ENCODE data around the gene ALAD.

The ALAD gene

GRCh38 chr9:113399646-113400200 lies 1.4 kb downstream of the ALAD start:
- Histone ChIP-seq H4K8ac (ENCODE audit: low read depth, low read length) (peak overlapping the region; percentile 74), H3K23ac (ENCODE audit: low read length) (no peak overlapping the region)
- no CpG with 5 or more reads among the region's 3 CpGs for WGBS (ENCODE audit: extremely low coverage, insufficient coverage, insufficient read length)

GRCh38 chr9:113398796-113399195 lies 2.3 kb downstream of the ALAD start:
- Histone ChIP-seq H3K18ac (ENCODE audit: low read length) (no peak overlapping the region), H4K91ac (ENCODE audit: low read depth, low read length) (no peak overlapping the region), H3K23ac (ENCODE audit: low read length) (no peak overlapping the region), H3K14ac (ENCODE audit: low read length) (no peak overlapping the region), H3K4me1 (ENCODE audit: control insufficient read depth in 1 of 2, insufficient read depth in 2 of 2, low read length in 2 of 2) (peaks cover 15 to 26% of the 10 kb centered on the region in 2 experiments), H3K79me1 (ENCODE audit: low read length) (peaks cover 7% of the 10 kb centered on the region), H3K79me2 (ENCODE audit: control insufficient read depth, insufficient read depth, low read length, poor library complexity) (peaks cover 3% of the 10 kb centered on the region), H3K27ac (ENCODE audit: low read depth, low read length) (peak overlapping the region; percentile 70), H2BK5ac (ENCODE audit: low read depth, low read length, poor library complexity) (no peak overlapping the region), H2AFZ (ENCODE audit: insufficient read depth, low read length, poor library complexity) (no peak overlapping the region), H4K12ac (ENCODE audit: low read depth, low read length) (no peak overlapping the region), H2BK120ac (ENCODE audit: insufficient read depth, low read length, poor library complexity) (no peak overlapping the region), H4K8ac (ENCODE audit: low read depth, low read length) (no peak overlapping the region), H3K4me2 (ENCODE audit: low read length) (peak overlapping the region; percentile 29), H3K9ac (ENCODE audit: low read length) (no peak overlapping the region), H3K36me3 (ENCODE audit: control insufficient read depth in 1 of 2, insufficient read depth in 2 of 2, low read length in 2 of 2) (no peaks in the 10 kb centered on the region), H2AK5ac (ENCODE audit: low read length) (no peak overlapping the region), H3K9me3 (ENCODE audit: insufficient read depth, low read depth, low read length) (no peaks in the 10 kb centered on the region), H3K4ac (ENCODE audit: low read depth, low read length) (no peak overlapping the region), H3K4me3 (ENCODE audit: low read depth, low read length) (no peak overlapping the region), H3K27me3 (ENCODE audit: insufficient read depth, low read length) (no peaks in the 10 kb centered on the region), H2BK12ac (ENCODE audit: low read length) (no peak overlapping the region)
- no peak for DNase-seq
- WGBS (ENCODE audit: extremely low coverage, insufficient coverage, insufficient read length) = no CpG with 5 or more reads among the region's 5 CpGs

More at GRCh38 chr9:113399646-113400200, 1.4 kb downstream of the ALAD start:
- H3K79me2 ChIP-seq (ENCODE audit: control insufficient read depth, insufficient read depth, low read length, poor library complexity) = peaks cover 3% of the 10 kb centered on the region
- peak overlapping the region; percentile 42 for H4K91ac ChIP-seq (ENCODE audit: low read depth, low read length)
- H3K18ac ChIP-seq (ENCODE audit: low read length) = peak overlapping the region; percentile 25
- no peak overlapping the region for H3K4me3 ChIP-seq (ENCODE audit: low read depth, low read length)
- H3K27ac ChIP-seq (ENCODE audit: low read depth, low read length) = peak overlapping the region; percentile 70
- peaks cover 7% of the 10 kb centered on the region for H3K79me1 ChIP-seq (ENCODE audit: low read length)
- H3K4me2 ChIP-seq (ENCODE audit: low read length) = peak overlapping the region; percentile 91
- peak overlapping the region; percentile 71 for H2BK120ac ChIP-seq (ENCODE audit: insufficient read depth, low read length, poor library complexity)
- peaks cover 15 to 26% of the 10 kb centered on the region in 2 experiments for H3K4me1 ChIP-seq (ENCODE audit: control insufficient read depth in 1 of 2, insufficient read depth in 2 of 2, low read length in 2 of 2)
- no peak overlapping the region for H2AFZ ChIP-seq (ENCODE audit: insufficient read depth, low read length, poor library complexity)
- no peak overlapping the region for H3K9ac ChIP-seq (ENCODE audit: low read length)
- H3K36me3 ChIP-seq (ENCODE audit: control insufficient read depth in 1 of 2, insufficient read depth in 2 of 2, low read length in 2 of 2) = no peaks in the 10 kb centered on the region
- peak overlapping the region; percentile 59 for H2AK5ac ChIP-seq (ENCODE audit: low read length)
- no peaks in the 10 kb centered on the region for H3K9me3 ChIP-seq (ENCODE audit: insufficient read depth, low read depth, low read length)
- no peak overlapping the region for H4K12ac ChIP-seq (ENCODE audit: low read depth, low read length)
- peak overlapping the region; percentile 55 for H3K4ac ChIP-seq (ENCODE audit: low read depth, low read length)
- no peak overlapping the region for H3K14ac ChIP-seq (ENCODE audit: low read length)
- peak overlapping the region; percentile 69 for H2BK5ac ChIP-seq (ENCODE audit: low read depth, low read length, poor library complexity)
- no peaks in the 10 kb centered on the region for H3K27me3 ChIP-seq (ENCODE audit: insufficient read depth, low read length)
- peak overlapping the region; percentile 68 for H2BK12ac ChIP-seq (ENCODE audit: low read length)
- peak; percentile 37 to 40 for DNase-seq

- H2BK12ac ChIP-seq (ENCODE audit: low read length) = peak overlapping the region; percentile 54
- peaks cover 15 to 26% of the 10 kb centered on the region in 2 experiments for H3K4me1 ChIP-seq (ENCODE audit: control insufficient read depth in 1 of 2, insufficient read depth in 2 of 2, low read length in 2 of 2)
- no peak overlapping the region for H4K12ac ChIP-seq (ENCODE audit: low read depth, low read length)
- H3K79me1 ChIP-seq (ENCODE audit: low read length) = peaks cover 7% of the 10 kb centered on the region
- peak overlapping the region; percentile 37 for H3K14ac ChIP-seq (ENCODE audit: low read length)
- H4K91ac ChIP-seq (ENCODE audit: low read depth, low read length) = peak overlapping the region; percentile 55
- H4K8ac ChIP-seq (ENCODE audit: low read depth, low read length) = no peak overlapping the region
- H3K79me2 ChIP-seq (ENCODE audit: control insufficient read depth, insufficient read depth, low read length, poor library complexity) = peaks cover 3% of the 10 kb centered on the region
- no peak for DNase-seq
- no peaks in the 10 kb centered on the region for H3K9me3 ChIP-seq (ENCODE audit: insufficient read depth, low read depth, low read length)
- H3K27me3 ChIP-seq (ENCODE audit: insufficient read depth, low read length) = no peaks in the 10 kb centered on the region
- no peak overlapping the region for H3K27ac ChIP-seq (ENCODE audit: low read depth, low read length)
- WGBS (ENCODE audit: extremely low coverage, insufficient coverage, insufficient read length) = no CpG with 5 or more reads among the region's 3 CpGs
- no peak overlapping the region for H2AFZ ChIP-seq (ENCODE audit: insufficient read depth, low read length, poor library complexity)
- H3K18ac ChIP-seq (ENCODE audit: low read length) = peak overlapping the region; percentile 60
- H3K4me2 ChIP-seq (ENCODE audit: low read length) = no peak overlapping the region
- no peak overlapping the region for H3K4me3 ChIP-seq (ENCODE audit: low read depth, low read length)
- H2BK5ac ChIP-seq (ENCODE audit: low read depth, low read length, poor library complexity) = no peak overlapping the region
- H3K4ac ChIP-seq (ENCODE audit: low read depth, low read length) = peak overlapping the region; percentile 37
- H3K36me3 ChIP-seq (ENCODE audit: control insufficient read depth in 1 of 2, insufficient read depth in 2 of 2, low read length in 2 of 2) = peaks cover 2 to 6% of the 10 kb centered on the region in 2 experiments
- no peak overlapping the region for H3K9ac ChIP-seq (ENCODE audit: low read length)
- no peak overlapping the region for H3K23ac ChIP-seq (ENCODE audit: low read length)
- H2BK120ac ChIP-seq (ENCODE audit: insufficient read depth, low read length, poor library complexity) = peak overlapping the region; percentile 30
- peak overlapping the region; percentile 69 for H2AK5ac ChIP-seq (ENCODE audit: low read length)
Measured at GRCh38 chr9:113397203-113397631, 3.9 kb downstream of the ALAD start.

GRCh38 chr9:113395000-113395861 lies 5.9 kb downstream of the ALAD start:
- no peak overlapping the region for H2BK12ac ChIP-seq (ENCODE audit: low read length)
- no peak overlapping the region for H4K12ac ChIP-seq (ENCODE audit: low read depth, low read length)
- H3K23ac ChIP-seq (ENCODE audit: low read length) = no peak overlapping the region
- no peak overlapping the region for H3K4me3 ChIP-seq (ENCODE audit: low read depth, low read length)
- WGBS (ENCODE audit: extremely low coverage, insufficient coverage, insufficient read length) = no CpG with 5 or more reads among the region's 9 CpGs
- peaks cover 20 to 26% of the 10 kb centered on the region in 2 experiments for H3K36me3 ChIP-seq (ENCODE audit: control insufficient read depth in 1 of 2, insufficient read depth in 2 of 2, low read length in 2 of 2)
- no peak overlapping the region for H4K8ac ChIP-seq (ENCODE audit: low read depth, low read length)
- peaks cover 4% of the 10 kb centered on the region for H3K79me1 ChIP-seq (ENCODE audit: low read length)
- H3K9ac ChIP-seq (ENCODE audit: low read length) = no peak overlapping the region
- no peak overlapping the region for H2BK5ac ChIP-seq (ENCODE audit: low read depth, low read length, poor library complexity)
- H3K18ac ChIP-seq (ENCODE audit: low read length) = no peak overlapping the region
- H2BK120ac ChIP-seq (ENCODE audit: insufficient read depth, low read length, poor library complexity) = no peak overlapping the region
- no peak for DNase-seq
- H3K79me2 ChIP-seq (ENCODE audit: control insufficient read depth, insufficient read depth, low read length, poor library complexity) = no peaks in the 10 kb centered on the region
- H3K4ac ChIP-seq (ENCODE audit: low read depth, low read length) = no peak overlapping the region
- no peak overlapping the region for H3K4me2 ChIP-seq (ENCODE audit: low read length)
- H3K4me1 ChIP-seq (ENCODE audit: control insufficient read depth in 1 of 2, insufficient read depth in 2 of 2, low read length in 2 of 2) = peaks cover 15 to 24% of the 10 kb centered on the region in 2 experiments
- no peak overlapping the region for H2AFZ ChIP-seq (ENCODE audit: insufficient read depth, low read length, poor library complexity)
- H2AK5ac ChIP-seq (ENCODE audit: low read length) = no peak overlapping the region
- no peaks in the 10 kb centered on the region for H3K27me3 ChIP-seq (ENCODE audit: insufficient read depth, low read length)
- H3K27ac ChIP-seq (ENCODE audit: low read depth, low read length) = no peak overlapping the region
- no peak overlapping the region for H3K14ac ChIP-seq (ENCODE audit: low read length)
- H4K91ac ChIP-seq (ENCODE audit: low read depth, low read length) = no peak overlapping the region
- no peaks in the 10 kb centered on the region for H3K9me3 ChIP-seq (ENCODE audit: insufficient read depth, low read depth, low read length)
